Umbilical cord (tissue), 2 donors: ENCODE measurements around the gene TMEM183A. TPM values are rescaled to one million over a fixed set of nuclear protein-coding genes. Genes with fewer than 3 reads are reported as not detected.

ENCODE experiments used
- DNase-seq: peaks from one replicate; pipeline ENCODE4 v3.0.0-alpha.2; 2015; ENCODE audit warnings: low spot score
- total RNA-seq: library from RNA; depleted of rRNA; stranded (reverse); fragments of >200 nt; gene quantifications from one replicate; pipeline ENCODE4 v1.2.3, GENCODE V29; 2014; ENCODE audit warnings: low replicate concordance; ENCODE audit not compliant: insufficient read depth

Gene TMEM183A
- total RNA-seq, 1 donor from 2014 or later: 41.7 TPM

DNA sequence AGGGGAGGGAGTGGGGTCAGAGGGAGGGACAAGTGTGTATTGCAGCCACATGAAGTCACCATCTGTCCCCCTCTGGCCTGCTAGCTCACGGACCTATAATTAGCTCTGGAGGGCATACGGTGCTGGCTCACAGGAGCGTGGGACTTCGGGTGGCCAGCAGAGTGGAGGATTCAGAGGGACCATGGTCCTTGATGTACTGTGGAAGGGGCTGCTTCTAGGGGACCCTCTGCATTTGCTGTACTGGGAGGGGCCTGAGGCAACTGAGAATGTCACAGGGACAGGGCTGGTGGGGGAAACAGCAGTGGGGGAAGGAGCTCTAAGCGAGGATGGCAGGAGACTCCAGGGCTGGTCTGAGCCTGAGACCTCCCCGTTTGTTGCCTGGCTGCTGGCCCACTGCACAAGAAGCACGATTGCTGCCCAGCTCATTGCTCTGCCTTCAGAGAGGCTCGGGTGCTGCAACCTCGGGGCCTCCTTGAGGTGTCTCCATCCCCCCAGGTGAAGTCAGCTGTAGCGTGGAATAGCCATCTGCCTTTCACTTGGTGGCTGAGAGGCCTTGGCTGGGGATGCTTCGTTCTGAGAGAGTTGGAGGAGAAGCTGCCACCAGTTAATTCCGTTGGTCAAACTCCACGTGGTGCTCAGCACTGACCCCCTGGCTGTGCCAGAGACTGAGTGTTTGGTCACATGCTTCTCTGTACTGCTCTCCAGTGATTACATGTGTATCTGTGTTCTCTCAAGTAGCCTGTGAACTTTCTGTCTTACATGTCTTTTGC, 21.8 kb downstream of the TMEM183A start:
- peak; percentile 81 for DNase-seq

DNA sequence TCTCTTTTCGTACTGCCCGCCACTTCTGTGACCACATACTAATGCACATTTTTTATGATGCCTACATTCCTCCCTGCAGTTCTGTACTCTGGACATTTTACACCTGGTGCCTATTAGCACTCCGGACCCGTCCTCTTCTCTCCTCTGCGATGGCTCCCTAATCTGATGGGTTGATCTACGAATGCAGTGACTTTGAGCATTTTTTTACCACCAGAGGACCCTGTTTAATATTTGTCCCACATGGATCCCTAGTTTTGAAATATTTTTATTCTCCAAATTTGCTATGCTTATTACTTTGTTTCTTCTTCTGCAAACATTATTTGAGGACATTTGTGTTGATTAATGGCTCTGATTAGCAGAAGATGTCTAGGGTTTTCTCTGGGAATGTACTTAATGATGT, 24.3 kb downstream of the TMEM183A start:
- no peak for DNase-seq

DNA sequence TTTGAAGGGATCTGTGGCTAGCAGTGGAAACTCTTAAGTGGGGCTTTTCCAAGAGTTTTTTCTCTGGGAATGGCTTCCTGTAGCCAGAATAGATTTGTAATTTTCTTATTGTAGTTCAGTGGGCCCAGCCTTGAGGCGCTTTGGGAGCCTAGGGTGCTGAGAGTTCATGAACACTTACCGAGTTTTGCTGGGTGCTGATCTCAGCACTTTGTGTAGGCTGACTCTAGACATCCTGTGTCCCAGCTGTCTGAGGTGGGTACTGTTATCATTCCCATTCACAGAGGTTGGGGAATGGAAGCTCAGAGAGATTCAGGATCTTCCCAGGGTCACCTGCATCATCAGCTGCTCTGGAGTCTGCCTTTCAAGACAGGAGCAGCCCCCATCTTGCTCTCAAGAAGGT, 26.1 kb downstream of the TMEM183A start:
- DNase-seq: no peak

DNA sequence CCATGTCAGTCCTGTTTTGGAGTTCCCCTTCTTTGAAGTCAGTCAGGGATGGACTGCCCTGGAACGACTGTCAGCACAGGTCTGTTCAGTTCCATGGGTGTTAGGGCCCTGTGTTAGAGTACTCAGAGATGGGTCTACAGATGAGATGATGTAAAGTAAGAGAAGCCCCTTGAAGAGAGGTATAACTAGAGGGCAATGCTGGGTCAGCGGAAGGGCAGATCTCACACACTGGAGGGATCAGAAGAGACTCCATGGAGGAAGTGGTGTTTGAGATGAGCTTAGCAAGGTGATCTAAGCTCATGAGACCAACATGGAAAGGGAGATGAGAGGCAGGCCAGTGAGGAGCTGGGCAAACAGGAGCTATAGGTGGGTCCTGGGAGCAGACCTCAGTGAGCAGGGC, 26.7 kb downstream of the TMEM183A start:
- DNase-seq: no peak

DNA sequence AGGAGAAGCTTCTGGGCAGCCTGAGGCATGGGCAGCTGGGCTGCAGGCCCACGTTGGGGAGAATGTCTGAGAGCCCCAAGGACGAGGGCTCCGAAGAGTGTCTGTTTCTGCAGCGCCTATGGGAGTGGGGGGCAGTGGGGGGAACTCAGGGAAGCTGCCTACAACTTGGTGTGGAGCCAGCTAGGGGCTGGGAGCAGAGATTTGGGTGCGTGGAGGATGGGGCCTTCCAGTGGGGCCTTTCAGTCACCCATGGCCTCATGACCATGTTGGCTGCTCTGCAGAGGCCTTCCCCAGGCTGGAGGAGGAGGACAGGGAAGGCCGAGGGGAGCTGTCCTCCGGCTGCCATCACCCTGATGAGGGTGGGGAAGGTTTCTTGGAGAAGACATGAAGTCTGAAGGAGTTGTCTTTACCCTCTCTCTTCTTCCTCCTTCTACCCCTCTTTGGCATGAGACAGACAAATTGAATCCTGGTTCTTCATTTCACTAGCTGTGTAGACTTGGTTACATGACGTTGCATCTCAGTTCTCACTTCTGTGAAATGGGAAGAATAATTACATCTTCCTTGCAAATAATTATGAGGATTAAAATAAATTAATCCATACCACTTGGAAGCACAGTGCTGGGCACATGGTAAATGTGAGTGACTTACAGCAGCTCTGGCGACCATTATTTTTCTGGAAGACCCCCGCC, 27.4 kb downstream of the TMEM183A start:
- DNase-seq: no peak

DNA sequence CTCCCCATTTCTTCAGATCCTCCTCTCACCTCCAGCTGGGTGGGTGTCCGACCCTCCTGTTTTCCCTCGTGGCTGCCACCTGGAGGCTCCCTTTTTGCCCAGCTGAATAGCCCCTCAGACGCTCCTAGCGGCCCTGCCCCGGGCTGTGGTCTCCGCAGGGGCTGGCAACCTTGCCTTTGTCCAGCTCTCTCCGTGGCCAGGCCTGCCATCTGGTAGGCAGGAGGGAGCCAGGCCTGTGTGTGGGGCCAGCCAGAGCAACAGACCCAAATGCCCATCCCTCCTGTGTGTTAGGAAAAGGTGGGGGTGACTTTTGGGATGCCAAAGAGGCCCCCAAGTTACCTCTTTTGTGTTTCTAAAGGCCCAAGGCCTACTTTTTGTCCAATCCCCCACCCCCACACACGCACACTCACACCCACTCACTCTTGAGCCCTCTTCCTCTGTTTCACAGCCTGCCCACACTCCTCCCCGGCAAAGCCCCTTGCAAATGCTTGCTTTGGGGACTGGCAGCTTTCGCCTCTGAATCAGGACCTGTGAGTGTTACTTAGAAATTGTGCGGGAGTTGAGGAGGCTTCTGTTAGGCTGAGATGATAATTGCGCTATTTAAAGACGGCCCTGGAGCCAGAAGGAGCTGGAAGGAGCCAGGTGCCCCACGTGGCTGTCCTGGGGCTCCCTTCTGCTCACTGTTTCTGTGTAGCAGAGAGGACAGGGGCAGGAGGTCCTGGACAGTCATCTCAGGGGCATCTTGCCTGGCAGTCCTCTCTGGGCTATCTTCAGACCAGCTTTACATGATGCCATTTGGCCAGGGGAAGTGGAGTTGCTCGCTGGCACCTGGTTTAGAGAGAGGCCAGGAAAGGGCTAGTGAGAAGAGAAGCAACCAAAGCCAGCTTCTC, 28.2 kb downstream of the TMEM183A start:
- DNase-seq: no peak

DNA sequence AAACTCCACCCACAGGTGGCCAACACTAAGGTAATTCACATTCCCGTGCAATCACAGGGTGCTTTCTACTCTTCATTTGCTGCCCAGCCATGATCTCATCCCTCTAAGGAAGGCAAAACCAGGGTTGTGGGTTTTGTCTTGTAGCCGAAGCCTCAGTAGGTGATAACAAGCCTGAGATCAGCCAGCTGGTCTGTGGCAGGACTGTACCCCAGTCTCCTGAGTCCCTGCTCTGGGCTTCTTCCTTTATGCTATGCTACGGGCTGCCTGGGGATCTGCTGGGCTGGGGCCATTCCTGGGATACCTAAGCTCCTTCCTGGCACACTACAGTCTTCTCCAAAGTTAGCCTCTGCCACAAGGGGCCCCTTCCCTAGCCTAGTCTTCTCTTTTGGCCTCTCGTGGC, 29.0 kb downstream of the TMEM183A start:
- peak; percentile 83 for DNase-seq

DNA sequence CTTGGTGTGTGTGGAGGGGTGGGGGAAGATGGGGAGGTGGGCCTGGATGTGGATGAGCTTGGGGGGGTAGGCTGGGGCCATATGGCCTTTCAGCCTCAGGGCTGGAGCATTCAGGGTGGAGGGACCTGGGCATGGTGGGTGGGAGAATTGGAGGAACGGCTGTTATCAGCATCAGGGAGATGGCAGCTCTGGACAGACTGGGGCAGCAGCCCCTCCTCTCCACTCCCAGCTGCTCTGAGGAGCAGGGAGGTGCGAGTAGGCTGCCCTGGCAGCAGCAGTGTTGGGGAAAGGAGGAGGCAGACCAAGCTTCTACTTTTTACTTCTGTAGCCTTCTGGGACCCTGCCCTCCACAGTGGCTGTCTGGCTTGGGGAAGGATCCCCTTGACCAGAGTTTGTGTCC, 29.4 kb downstream of the TMEM183A start:
- peak; percentile 53 for DNase-seq

DNA sequence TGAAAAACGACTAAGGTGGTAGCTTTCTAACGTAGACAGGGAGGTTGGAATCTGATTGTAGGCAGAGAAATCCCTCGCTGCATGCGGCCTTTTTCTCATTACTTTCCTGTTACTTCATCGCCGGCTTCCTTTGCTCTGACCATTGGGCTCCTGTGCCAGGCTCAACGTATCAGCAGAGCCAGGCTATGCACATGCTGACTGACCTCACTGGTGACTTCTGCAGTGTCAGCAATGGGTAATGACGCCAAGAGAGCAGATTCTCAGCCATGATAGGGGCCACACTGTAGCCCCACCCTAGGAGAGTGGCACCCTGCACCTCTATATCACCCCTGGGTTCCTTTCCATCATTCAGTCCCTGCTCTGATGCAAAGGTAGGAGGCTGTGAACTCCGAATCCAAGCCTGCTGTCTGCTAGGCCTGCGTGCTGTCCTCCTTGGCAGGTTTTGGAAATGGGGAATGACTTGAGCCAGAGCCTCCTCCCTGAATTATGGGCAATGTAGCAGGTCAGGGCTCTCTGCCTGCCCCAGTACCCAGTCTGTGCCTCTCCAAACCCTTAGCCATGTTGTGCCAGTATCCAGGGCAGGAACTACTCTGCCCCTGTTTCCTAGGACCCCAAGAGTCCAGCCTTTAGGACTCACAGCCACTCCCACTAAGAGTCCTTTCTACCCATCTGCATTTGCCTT, 30.5 kb downstream of the TMEM183A start:
- no peak for DNase-seq

DNA sequence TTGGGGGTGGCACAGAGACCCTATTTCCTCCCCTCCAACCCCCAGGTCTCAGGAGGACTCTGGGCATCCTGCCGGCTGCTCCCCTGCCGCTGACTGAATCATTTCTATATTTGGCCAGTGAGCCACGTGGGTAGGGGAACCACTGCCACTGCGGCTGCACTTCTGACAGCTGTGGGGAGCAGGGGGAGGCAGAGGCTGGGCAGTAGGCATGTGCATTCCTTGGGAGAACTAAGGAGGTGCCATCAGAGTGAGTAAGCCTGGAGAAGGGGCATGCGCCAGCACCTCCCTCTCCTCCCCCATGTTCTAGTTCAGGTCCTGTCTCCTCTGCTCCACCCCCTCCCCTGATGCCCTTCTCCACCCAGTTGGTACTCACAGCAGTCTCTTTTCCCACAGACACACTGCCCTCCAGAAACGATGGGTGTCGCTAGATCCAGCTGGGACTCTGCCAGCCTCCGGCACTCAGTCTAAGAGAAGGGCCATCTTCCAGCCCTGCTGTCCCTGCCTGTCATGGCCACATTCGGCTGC, 31.1 kb downstream of the TMEM183A start:
- DNase-seq: peak; percentile 59

DNA sequence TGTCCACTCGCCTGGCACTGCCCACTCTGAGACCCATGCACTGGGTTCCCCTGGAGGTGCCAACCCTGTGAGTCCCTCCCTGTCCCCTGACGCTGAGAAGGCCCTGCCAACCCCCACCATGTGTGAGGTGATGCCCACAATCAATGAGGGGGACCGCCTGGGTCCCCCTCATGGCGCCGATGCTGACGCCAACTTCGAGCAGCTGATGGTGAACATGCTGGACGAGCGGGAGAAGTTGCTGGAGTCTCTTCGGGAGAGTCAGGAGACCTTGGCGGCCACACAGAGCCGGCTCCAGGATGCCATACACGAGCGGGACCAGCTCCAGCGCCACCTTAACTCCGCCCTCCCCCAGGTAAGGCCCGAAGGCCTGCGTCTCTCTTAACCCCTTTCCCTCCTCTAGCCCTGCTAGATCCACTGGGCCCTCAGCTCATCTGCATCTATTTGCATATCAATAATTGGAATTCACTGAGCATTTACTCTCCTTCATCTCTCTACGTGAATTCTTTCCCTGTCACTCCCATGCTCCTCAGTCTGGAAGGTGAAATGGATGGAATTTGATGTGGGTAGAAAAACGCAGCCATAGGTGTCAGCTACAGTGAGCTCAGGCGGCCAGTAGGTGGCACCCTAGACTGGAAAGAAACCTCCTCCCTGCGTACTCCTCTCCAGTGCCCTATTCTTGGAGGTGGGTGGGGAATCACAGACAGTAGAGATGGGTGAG, 31.9 kb downstream of the TMEM183A start:
- DNase-seq: peak; percentile 84

DNA sequence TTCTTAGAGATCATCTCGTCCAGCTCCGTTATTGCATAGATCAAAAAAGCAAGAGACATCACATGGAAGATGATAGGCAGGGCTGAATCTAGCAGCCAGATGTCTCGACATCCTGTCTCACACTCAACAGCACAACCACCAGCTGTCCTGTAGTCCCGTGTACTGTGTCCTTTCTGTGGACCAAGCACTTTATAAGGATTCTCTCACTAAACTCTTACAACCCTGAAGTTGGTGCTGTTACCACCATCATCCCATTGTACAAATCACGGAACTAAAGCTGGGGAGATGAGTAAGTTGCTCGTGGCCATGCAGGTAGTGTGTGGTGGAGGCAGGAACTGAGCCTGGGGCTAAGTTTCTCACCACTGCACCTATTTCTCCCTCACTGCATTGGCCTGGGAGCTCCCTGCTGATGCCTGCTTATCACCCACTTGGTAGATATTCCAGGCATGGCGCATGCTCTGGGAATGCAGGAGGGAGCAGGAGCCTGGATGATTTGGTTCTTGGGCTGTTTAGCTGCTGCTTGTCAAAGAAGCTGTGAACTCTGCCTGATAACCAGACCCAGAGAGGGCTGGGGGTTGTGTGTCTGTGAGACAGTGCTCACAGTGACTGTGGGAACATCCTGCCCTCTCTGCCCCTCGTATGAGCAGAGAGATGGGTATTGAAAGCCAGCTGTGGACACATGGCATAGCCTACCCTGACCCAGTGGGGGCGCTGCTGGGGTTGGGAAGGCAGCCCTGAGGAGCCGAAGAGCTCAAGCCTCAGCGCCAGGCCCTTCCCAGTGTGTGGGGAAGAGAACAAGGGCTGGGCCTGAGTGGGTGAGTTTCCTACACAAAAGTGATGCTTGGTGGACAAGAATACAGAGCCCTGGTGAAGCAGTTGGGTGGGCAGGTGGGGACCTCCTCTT, 32.7 kb downstream of the TMEM183A start:
- DNase-seq: peak; percentile 52

DNA sequence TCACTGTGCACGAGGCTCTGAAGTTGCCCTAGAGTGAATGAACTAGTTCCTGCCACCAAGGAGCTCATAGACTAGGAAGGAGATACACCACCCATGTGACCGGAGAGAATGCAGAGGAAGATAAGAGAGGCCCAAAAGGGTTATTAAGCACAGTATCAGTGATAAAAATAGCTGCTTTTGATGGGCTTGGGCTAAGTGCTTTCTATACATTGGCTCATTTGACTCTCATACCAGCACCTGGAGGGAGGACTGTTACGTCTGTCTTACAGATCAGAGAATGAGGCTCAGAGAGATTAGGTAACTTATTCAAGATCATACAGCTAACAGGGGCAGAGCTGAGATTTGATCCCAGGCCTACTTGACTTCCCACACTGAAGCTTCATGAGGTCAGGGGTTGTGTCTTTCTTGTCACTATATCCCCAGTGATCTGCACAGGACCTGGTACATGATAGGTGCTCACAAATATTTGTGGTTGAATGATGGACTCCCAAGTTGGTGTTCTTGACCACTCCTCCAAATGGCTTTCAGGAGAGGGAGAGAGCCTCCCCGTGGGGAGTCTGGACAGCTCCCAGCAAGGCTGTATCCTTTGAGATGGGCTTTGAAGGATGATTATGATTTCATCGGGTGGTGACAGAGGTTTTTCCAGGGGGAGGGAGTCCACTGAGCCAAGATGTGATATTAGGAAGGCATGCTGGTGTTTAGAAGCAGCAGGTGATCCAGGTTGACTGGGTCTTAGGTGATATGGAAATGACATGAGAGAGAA, 33.5 kb downstream of the TMEM183A start:
- DNase-seq: peak; percentile 79

DNA sequence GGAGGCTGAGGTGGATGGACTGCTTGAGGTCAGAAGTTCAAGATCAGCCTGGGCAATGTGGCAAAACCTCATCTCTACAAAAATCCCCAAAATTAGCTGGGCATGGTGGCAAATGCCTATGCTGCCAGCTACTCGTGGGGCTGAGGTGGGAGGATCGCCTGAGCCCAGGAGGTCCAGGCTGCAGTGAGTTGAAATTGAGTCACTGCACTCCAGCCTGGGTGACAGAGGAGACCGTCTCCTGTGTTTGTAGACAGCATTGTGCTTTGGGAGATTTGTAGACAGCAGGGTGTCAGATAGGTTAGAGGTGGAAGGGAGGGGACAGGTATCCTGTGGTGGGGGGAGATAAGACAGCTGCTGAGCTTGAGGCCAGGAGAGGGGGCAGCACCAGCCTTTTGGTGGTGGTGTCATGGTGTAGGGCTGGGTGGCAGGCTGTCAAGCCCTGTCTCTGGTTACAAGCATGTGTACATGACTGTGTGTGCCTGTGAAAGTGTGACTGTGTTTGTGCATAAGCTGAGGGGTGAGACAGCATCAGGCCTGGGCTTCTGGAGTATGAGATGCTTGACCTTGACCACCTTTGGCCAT, 34.3 kb downstream of the TMEM183A start:
- no peak for DNase-seq

DNA sequence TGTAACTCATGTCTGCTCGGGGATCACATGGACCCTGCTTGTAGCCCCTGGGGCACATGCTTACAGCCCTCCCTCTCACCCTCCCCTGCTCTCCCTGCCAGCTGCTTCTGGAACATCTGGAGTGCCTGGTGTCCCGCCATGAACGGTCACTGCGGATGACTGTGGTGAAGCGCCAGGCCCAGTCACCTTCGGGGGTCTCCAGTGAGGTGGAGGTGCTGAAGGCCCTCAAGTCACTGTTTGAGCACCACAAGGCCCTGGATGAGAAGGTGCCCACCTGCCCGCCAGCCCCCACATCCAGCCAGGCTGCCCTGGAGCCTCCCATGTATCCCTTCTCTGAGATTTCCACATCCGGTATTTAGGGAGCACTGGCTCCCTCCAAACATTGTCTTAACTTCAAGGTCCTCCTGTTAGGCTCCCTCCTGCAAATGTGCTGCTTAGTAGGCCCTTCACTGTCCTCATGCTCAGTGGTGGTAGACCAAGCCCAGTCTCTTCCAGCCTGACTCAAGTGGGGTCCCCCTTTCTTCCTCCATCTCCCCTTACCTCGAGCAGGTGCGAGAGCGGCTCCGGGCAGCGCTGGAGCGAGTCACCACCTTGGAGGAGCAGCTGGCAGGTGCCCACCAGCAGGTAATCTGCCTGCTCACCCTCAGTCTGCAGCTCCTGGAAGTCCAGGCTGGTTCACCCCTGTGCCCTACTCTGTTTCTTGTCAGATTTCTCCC, 36.8 kb downstream of the TMEM183A start:
- DNase-seq: no peak

DNA sequence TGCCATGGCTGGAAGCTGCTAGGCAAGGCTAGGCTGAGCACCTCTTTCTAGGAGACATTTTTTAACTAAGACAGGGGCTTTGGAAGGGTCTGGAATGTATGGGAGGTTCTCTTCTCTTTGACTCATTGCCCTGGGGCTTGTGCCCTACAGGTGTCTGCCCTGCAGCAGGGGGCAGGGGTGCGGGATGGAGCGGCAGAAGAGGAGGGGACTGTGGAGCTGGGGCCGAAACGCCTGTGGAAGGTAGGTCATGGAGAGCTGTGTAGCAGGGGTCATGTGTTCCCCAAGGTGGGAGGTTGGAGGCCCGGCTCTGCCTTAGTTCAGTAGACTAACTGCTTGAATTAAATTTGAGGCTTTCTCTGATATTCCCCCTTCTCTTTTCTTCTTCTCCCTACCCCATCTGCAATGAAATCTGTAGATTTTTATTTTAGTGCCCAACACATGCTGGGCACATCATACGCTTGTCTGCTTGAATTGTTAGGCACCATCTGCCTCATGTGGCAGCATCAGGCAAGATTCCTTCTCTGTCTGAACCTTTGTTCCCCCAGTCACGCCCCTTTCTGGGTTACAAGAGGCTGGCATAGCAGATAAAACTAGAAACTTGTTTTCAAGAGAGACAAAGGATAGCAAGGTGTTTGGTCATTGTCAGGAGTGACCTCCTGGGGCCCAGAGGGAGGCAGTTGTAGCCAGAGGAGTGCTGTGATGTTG, 37.5 kb downstream of the TMEM183A start:
- no peak for DNase-seq

DNA sequence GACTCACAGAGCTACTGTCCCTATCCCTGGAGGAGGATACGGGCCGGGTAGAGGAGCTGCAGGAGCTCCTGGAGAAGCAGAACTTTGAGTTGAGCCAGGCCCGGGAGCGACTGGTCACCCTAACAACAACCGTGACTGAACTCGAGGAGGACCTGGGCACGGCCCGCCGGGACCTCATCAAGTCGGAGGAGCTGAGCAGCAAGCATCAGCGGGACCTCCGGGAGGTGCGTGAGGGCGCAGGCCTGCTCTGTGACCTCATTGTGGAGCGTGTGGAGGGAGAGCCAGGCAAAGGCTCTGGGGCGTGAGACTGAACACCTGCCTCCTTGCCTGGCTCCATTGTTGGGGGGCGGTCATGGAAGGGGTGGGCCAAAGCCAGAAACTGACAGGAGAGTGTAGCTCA, 38.2 kb downstream of the TMEM183A start:
- DNase-seq: no peak
